Stimulated activated CD8-positive, alpha-beta memory T cell treated with anti-CD3 and anti-CD28 coated beads, Interleukin-15, amount 100 ng/mL, for 1 hour (primary cell): Measurements from ENCODE around the gene RTL10.

Source experiments
- DNase-seq: peaks from one replicate; pipeline ENCODE4 v3.0.0-alpha.2; 2020; ENCODE audit warnings: low read depth

The RTL10 gene

DNA sequence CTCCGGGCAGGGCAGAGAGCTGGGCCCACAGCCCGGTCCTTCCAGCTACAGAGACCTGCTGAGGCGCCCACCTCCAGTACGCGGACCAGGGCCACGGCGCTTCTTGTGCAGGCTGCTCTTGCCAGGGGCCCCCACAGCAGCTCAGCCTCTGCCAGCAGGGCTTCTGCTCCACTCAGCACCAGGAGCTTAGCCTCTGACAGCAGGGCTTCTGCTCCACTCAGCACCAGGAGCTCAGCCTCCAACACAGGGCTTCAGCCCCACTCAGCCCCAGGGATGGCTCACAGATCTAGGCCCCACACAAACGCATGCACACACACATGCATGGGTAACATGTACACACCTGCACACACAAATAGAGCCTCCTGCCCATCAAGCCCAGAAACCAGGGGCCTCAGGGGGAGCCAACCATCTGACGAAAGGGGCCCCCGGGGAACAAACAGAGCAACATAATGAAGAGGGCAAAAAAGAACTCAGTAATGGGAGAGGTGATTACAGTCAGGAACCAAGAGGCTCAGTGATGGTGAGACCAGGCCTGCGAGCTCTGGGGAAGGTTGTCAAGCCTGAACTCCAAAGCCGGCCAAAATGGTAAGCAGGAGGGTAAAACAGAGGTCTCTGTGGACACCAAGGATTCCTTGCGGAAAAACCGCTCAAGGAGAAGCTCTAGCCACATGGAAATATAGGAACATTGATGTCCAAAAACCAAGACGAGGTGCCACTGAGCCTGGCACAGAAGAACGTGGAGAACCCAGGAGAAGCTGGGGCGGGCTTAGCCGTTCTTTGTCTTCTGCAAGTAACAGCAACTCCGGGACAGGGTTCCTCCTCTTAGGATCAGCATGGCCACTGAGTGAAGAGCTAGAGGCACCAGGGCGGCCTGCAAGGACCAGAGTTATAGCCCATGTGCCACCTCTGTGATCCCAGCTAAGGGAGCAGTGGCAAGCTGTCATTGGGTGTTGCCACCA lies 46.5 kb downstream of the RTL10 start:
- no peak for DNase-seq

GRCh38 chr22:19807161-19807913 lies 47.3 kb downstream of the RTL10 start:
- no peak for DNase-seq

DNA sequence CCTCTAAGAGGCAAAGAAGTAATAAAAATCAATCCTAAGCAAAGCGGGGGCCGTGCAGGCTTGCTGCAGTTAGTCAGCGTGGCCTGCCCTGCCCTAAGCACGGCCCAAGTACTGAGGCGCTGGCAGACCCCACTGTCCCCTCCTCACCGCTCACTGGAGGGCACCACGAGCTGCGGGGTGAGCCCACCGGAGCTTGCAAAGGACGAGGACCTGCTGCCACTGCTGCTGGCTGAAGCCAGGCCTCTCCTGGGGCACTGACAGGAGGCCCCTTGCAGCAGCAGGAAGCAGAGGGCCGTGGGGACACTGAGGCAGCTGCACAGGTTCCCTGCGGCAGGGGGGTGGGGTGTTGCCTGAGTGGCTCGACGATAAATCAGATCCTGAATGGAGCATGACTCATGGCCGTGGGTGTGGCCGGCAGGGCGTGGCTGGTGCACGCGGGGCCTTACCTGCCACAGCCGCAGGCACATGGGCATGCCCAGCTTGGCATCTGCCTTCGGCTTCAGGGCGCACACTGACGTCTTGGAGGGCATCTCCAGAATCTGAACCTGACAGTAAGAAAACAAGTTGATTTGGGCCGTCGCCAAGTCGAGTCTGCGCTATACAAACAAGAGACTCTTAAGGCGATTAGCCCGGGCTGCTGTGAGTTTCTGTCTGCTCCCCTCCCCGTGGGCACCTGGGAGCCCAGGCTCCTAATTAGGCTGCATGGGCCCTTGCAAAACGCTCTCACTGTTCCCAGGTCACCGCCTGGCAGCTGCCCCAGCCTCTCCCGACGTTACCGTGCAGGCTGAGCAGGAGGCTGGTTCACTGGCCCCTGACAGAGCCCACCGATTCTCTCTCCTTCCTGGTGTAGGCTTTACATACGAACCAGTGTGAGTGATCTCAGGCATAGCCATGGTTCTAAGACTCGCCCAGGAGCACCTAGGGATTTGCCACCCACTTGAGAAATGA lies 48.2 kb downstream of the RTL10 start:
- no peak for DNase-seq

DNA sequence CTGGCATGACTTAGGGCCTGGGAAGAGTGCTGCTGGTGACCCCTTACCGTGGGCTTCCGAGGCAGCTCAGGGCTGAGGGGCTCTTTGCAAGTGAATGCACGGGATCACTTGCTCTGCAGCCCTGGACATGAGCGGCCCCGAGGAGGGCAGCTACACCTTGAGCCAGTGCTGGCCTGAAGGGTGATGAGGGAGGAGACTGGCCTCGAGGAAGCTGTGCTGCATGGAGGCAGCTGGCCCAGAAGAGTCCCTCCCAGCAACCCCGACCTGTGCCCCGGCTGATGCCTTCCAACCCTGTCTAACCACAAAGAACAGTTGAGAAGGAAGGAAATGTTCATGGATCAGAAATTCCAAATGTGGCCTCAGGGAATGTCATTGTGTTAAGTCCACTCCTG lies 48.9 kb downstream of the RTL10 start:
- no peak for DNase-seq
